BJ (cell line): ENCODE results near the gene RFLNA. TPM values are rescaled to one million over a fixed set of nuclear protein-coding genes. Genes with fewer than 3 reads are reported as not detected.

Experiments
- CTCF ChIA-PET: fragments of 350-600 bp; formaldehyde crosslinking; extraction: SDS; loops from one replicate; lab custom pipeline; 2021; ENCODE audit warnings: antibody characterized with exemption, inconsistent platforms; lab: Yijun Ruan, JAX
- POLR2A ChIA-PET: fragments of 300-600 bp; sonication (Branson Sonifier 250); formaldehyde crosslinking; extraction: SDS; loops from one replicate; lab custom pipeline; 2021; ENCODE audit warnings: antibody characterized with exemption; lab: Charles Lee
- DNase-seq: peaks from one replicate; pipeline ENCODE4 v3.0.0-alpha.2; 2011; ENCODE audit warnings: low read depth
- H3K27me3 ChIP-seq: 2 replicates; pipeline ENCODE4 v1.6.0; 2011; ENCODE audit warnings: low read length; ENCODE audit not compliant: control insufficient read depth, insufficient read depth
- H3K36me3 ChIP-seq: 2 replicates; pipeline ENCODE4 v1.5.1; 2011; ENCODE audit warnings: low read length; ENCODE audit not compliant: control insufficient read depth, insufficient read depth
- H3K4me3 ChIP-seq: 2 replicates; pipeline ENCODE4 v1.5.1; 2011; ENCODE audit warnings: low read depth, mild to moderate bottlenecking, control low read depth, low read length
- polyA minus RNA-seq: library from RNA; depleted of rRNA, polyadenylated mRNA; stranded (reverse); fragments of >200 nt; gene quantifications from 2 replicates; pipeline ENCODE4 v1.2.3, GENCODE V29; 2011; rRNA and poly(A)+ RNA removed
- polyA plus RNA-seq: library from polyadenylated mRNA; depleted of rRNA; stranded (reverse); fragments of >200 nt; gene quantifications from 2 replicates; pipeline ENCODE4 v1.2.3, GENCODE V29; 2011; rRNA removed
- TF ChIP-seq, protein P1 (sequence below): IDR thresholded peaks from 2 replicates; pipeline ENCODE4 v1.5.1; 2011; ENCODE audit warnings: low read depth, mild to moderate bottlenecking, control low read depth, inconsistent platforms, low read length, moderate library complexity; ENCODE audit not compliant: insufficient read depth

The RFLNA gene, protein sequence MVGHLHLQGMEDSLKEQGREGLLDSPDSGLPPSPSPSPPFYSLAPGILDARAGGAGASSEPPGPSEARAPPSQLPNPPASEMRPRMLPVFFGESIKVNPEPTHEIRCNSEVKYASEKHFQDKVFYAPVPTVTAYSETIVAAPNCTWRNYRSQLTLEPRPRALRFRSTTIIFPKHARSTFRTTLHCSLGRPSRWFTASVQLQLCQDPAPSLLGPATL
- polyA plus RNA-seq (0.05 TPM in 1 of 2 replicates, not detected in the other), polyA minus RNA-seq (not detected in 2 replicates)

GRCh38 chr12:124294780-124295341, at the start of gene RFLNA:
Gene RFLNA (plus strand): TSS chr12:124295093. CDS start chr12:124295430, 337 bp downstream.
- no peak within 1 kb of the TSS for H3K4me3 ChIP-seq
- TF ChIP-seq, protein P1, sequence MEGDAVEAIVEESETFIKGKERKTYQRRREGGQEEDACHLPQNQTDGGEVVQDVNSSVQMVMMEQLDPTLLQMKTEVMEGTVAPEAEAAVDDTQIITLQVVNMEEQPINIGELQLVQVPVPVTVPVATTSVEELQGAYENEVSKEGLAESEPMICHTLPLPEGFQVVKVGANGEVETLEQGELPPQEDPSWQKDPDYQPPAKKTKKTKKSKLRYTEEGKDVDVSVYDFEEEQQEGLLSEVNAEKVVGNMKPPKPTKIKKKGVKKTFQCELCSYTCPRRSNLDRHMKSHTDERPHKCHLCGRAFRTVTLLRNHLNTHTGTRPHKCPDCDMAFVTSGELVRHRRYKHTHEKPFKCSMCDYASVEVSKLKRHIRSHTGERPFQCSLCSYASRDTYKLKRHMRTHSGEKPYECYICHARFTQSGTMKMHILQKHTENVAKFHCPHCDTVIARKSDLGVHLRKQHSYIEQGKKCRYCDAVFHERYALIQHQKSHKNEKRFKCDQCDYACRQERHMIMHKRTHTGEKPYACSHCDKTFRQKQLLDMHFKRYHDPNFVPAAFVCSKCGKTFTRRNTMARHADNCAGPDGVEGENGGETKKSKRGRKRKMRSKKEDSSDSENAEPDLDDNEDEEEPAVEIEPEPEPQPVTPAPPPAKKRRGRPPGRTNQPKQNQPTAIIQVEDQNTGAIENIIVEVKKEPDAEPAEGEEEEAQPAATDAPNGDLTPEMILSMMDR: no peak
- no peak for DNase-seq
- H3K36me3 ChIP-seq: no peaks in the 10 kb centered on the region
- ChIA-PET CTCF (no interaction called here), POLR2A (interaction anchor here (0.7 kb wide), 1 partner anchor 17 kb away, joined by 3 read pairs; no protein-coding TSS in a partner anchor)
- peaks cover 30% of the 10 kb centered on the region for H3K27me3 ChIP-seq

DNA sequence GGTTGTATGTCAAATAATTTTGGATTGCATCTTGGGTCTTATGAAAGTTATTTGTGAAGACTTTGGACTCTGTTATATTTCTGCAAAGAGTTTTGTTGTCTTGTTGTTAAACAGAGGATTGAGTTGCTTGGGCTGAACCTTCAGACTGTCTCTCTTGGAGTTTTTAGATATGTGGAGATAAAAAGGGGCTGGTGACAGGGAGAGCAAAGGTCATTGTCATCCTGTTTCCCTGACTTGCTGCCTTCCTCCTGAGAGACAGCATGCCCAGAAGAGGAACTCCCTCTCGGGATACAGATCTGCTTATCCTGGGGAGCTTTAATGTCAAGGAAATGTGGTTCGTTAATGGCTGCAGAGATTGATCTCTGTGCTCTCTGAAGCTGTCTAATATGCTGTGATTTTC, 47.6 kb upstream of the RFLNA start:
- POLR2A ChIA-PET: no interaction called here
- H3K36me3 ChIP-seq: no peaks in the 10 kb centered on the region
- CTCF ChIA-PET: no interaction called here
- H3K4me3 ChIP-seq: no peak overlapping the region
- DNase-seq: no peak
- TF ChIP-seq, protein P1: no peak
- H3K27me3 ChIP-seq: peaks cover 16% of the 10 kb centered on the region

DNA sequence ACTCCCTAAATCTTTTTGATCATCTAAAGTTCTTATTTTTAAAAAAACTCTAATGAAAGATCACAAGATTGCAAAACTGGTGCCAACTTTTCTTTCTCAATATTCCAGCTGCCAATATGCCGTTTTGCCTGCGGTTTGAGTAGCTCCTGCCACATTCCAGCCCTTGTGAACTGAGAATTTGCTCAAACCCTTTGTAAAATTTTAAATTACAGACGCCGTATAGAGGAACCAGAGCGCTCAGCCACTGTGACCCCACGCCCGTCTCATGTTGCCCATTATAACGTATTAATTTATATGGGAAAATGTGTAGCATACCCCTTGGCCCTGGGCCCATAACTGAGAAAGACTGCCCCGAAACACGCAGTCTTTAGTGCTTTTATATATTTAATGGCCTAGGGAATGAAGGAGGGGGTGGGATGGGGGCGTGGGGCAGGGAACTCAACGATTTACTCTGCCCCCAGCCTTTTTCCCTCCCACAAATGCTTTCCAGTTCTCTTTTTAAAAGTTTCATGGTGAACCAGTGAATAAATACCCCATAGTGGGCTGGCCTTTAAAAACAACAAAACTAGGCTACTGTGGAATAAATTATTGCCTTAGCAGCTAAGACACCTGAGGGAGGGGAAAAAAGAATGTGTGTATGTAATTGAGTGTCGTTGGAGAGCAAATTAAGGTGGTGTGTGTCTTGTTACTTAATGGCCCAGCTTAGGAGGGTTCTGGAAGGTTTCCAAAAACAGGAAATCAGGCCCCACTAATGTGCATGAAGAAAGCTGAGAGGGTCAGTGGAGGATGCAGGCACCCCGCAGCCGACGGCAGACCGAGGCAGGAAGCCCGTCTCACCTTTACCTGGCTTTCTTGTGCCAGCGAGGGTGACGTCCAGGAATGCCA, 45.7 kb upstream of the RFLNA start:
- ChIA-PET CTCF (no interaction called here), POLR2A (no interaction called here)
- no peak for DNase-seq
- peaks cover 18% of the 10 kb centered on the region for H3K27me3 ChIP-seq
- H3K4me3 ChIP-seq: no peak overlapping the region
- no peaks in the 10 kb centered on the region for H3K36me3 ChIP-seq
- TF ChIP-seq, protein P1: no peak

GRCh38 chr12:124251186-124251585, 43.7 kb upstream of the RFLNA start:
- CTCF ChIA-PET: no interaction called here
- Histone ChIP-seq H3K4me3 (no peak overlapping the region), H3K27me3 (peaks cover 21% of the 10 kb centered on the region), H3K36me3 (no peaks in the 10 kb centered on the region)
- POLR2A ChIA-PET: no interaction called here
- TF ChIP-seq, protein P1: no peak
- no peak for DNase-seq

DNA sequence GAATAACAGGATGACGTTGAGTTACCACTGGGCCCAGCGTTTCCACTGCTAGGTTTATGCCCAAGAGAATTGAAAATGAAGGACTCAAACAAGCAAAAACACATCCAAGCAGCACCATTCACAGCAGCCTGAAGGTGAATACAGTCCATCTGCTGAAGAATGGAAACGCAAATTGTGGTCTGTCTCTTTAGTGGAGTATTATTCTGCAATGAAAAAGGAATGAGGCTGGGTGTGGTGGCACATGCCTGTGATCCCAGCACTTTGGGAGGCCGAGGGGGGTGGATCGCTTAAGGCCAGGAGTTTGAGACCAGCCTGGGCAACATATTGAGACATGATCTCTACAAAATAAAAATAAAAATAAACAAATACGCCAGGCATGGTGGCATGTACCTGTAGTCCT, 41.9 kb upstream of the RFLNA start:
- DNase-seq: no peak
- ChIA-PET CTCF (no interaction called here), POLR2A (no interaction called here)
- Histone ChIP-seq H3K4me3 (no peak overlapping the region), H3K36me3 (no peaks in the 10 kb centered on the region), H3K27me3 (peaks cover 22% of the 10 kb centered on the region)
- TF ChIP-seq, protein P1: no peak
